GM19328 (cell line): ENCODE data around the gene LCLAT1.

ENCODE experiments used
- ATAC-seq: cut with Tn5 transposase; IDR thresholded peaks from one replicate; pipeline ENCODE4 v1.9.1; 2021; ENCODE audit warnings: mild to moderate bottlenecking, moderate library complexity; ENCODE audit not compliant: unreplicated experiment

LCLAT1 gene

DNA sequence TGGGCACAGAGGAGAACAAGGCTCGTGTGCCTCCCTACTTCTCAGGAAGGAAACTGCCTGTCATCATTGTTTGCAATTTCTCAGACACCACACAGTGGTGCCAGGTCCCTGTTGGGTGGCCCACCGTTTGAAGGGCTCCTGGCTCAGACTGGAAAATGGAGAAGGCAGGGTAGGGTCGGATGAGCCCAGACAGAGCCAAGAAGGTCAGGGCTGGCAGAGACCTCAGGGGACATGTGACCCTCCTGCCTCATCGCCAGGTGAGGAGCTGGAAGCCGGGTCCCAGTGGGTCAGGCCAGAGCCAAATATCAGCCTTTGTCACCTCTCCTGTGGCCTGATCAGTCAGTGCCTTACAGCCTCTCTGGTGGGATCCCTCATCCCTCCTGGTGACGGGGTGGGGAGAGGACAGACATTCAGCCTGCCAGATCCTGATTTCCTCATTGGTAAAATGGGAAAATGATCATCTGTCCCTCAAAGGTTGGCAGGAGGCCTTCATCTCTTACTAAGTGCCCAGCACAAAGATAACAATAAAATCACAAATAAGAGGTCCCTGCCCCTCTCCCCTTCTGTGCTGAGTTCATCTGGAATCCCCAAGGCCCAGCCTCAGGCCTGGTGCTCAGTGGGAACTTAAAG is 242.6 kb downstream of the LCLAT1 start:
- no peak for ATAC-seq

DNA sequence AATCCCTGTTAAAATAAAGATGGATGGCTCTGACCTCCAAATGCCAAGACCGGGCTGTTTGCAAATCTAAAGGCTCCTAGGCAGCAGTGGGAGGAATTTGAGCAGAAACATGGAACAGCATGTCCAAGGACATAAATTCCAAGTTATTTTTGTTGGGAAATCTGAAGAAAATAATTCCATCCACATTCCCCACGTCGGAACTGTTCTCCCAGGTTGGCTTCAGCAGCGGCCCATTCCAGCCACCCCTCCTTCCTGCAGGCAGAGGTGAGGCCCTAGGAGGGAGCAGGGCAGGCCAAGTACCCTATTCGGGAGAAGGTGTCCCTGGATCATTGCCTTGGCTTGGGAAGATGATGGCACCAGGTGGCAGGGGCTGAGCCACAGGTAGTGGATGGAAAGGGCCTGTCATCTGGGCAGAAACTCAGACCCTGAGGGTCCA is 243.1 kb downstream of the LCLAT1 start:
- no peak for ATAC-seq

DNA sequence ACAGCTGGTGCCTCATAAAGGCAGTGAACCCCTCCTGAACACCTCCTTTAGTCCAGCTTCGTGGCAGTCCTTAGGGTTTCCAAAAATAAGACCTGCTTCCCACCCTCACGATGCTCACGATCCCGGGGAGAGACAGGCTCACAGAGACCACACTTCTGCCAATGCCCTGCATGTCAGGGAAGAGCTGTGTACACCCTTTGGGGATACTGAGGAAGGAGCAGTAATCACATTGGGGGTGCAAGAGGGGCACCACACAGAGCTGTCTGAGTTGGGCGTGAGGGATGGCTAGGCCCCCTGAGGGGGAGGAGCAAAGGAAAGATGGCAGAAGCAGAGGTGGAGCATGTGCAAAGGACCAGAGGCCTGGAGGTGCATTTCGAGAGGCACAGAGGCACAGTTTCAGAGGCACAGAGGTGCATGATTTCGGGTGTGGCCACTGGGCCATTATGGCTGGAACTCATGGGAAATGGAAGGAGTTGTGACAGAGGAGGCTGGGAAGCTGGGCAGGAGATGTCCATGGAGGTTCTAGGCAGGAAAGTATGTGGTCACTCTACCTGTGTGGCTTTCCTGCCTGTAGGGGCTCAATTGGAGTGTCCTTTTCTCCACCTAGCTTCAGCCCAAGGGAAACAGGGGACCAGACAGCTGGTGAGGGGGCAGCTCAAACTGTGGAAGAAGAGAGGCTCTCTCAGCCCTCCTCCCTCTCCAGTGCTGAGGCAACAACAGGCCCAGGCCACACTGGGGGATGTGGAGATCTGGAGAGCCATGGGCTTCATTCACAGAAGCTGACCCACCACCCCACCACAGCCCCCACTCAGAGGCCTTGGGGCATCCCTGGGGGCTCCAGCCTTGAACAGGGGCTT is 244.3 kb downstream of the LCLAT1 start:
- no peak for ATAC-seq

DNA sequence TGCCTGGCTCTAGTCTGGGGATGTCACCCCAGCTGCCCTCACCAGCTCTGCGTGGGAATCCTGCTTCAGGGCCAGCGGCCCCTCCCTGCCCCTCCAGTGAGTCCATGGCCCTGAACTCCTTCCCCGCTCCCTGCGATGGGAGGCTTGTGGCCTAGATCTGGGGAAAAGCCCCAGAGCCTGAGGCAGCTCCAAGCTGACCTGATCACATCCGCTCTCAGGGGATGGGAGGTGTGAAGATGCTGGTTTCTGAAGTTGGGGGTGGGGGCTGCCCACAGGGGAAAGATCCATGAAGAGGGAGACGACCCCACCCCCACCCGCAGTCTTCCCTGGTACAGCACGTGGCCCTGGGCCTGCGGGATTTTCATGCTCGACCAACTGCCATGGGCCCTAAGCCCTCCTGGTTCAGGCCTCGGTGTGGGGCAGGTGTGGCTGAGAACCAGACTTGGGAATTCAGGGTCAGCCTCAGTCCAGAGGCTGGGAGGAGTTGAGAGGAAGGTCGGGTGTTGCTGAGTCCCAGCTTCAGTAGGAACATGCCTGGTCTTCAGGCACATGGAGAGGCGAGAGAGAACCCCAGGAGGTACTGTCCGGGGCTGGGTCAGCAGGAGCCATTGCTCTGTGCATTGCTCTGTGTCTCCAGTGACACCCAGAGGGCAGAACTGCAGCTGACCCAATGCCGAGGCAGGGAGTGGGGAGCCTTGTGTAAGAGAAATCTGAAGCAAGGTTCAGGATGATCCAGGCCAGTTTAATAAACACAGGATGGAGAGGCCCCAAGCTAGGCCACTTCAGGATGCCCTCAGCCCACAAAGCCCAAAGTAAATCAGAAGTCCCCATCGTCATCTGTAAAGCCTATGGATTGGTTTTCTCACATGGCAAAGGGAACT is 245.1 kb downstream of the LCLAT1 start:
- ATAC-seq, result no peak

DNA sequence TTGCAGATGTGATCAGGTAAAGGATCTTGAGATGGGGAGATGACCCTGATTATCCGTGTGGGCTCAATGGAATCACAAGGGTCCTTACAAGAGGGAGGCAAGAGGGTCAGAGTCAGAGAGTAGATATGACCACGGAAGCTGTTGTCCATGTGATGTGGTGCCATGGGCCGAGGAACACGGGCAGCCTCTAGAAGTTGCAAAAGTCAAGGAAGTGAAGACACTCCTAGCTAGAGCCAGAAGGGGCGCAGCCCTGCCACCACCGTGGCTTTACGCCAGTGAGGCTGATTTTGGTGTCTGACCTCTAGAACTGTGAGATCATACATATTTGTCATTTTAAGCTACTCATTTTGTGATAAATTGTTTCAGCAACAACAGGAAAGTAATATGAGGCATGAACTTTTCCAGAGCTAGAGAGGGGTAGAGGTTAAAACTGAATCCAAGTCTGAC is 245.8 kb downstream of the LCLAT1 start:
- no peak for ATAC-seq
